Testis (tissue), 3 donors: ENCODE data around the gene PTPRK. TPM values are rescaled to one million over a fixed set of nuclear protein-coding genes. Genes with fewer than 3 reads are reported as not detected.

Experiments
- DNase-seq: peaks from one replicate; pipeline ENCODE4 v3.0.0-alpha.2; 2019
- H3K27ac ChIP-seq, 2 donors: fragments of 200-600 bp; sonication (generic); one replicate each; pipeline ENCODE4 v1.5.1; 2019
- H3K27me3 ChIP-seq: fragments of 200-600 bp; sonication (generic); one replicate; pipeline ENCODE4 v1.5.1; 2019
- H3K36me3 ChIP-seq: fragments of 200-600 bp; sonication (generic); one replicate; pipeline ENCODE4 v1.5.1; 2017; ENCODE audit warnings: low read depth; ENCODE audit errors: missing control alignments
- H3K4me1 ChIP-seq: fragments of 200-600 bp; sonication (generic); one replicate; pipeline ENCODE4 v1.5.1; 2019
- H3K4me3 ChIP-seq, 2 donors: fragments of 200-600 bp; sonication (generic); one replicate each; pipeline ENCODE4 v1.5.1; 2017 to 2019
- H3K9me3 ChIP-seq: fragments of 200-600 bp; sonication (generic); one replicate; pipeline ENCODE4 v1.5.1; 2017
- CTCF ChIP-seq, 3 experiments: fragments of 450-650 bp in 2 of 3; fragments of 200-600 bp in 1 of 3; sonication (generic) in 1 of 3; IDR thresholded peaks; one replicate each; pipeline ENCODE4 v1.5.1; 2016 to 2019; ENCODE audit warnings: antibody characterized with exemption in 3 of 3, mild to moderate bottlenecking in 2 of 3, moderate library complexity in 1 of 3
- POLR2A ChIP-seq: fragments of 450-650 bp; IDR thresholded peaks from one replicate; pipeline ENCODE4 v1.6.1; 2017; ENCODE audit warnings: antibody characterized with exemption, mild to moderate bottlenecking, moderate library complexity
- WGBS, 2 donors: methylation state at CpG; one replicate each; pipeline ENCODE4 v1.1.5; 2018; 5-methylcytosine and 5-hydroxymethylcytosine counted together
- intact Hi-C: fragments of 100-400 bp; cut with DNase I; formaldehyde crosslinking; loops from one replicate; pipeline ENCODE4 v1.15.1; 2023; ENCODE audit warnings: low total_unique reads
- polyA plus RNA-seq: library from polyadenylated mRNA; stranded (reverse); fragments of 350-450 nt; fragmentation: Illumina TruSeq; extraction: RNeasy Lipid Tissue Mini Kit (QIAGEN cat#74804); gene quantifications from one replicate; pipeline ENCODE4 v1.2.3, GENCODE V29; 2014; ENCODE audit warnings: low read depth, low replicate concordance; ENCODE audit not compliant: insufficient read depth
- total RNA-seq, 2 donors: library from RNA; depleted of rRNA; stranded (reverse); fragments of >200 nt; gene quantifications; one replicate each; pipeline ENCODE4 v1.2.3, GENCODE V29; 2016

The PTPRK gene
- total and polyA plus RNA-seq, 3 donors from 2014 or later: 9.1 to 13.3 (median 12.5) TPM

DNA sequence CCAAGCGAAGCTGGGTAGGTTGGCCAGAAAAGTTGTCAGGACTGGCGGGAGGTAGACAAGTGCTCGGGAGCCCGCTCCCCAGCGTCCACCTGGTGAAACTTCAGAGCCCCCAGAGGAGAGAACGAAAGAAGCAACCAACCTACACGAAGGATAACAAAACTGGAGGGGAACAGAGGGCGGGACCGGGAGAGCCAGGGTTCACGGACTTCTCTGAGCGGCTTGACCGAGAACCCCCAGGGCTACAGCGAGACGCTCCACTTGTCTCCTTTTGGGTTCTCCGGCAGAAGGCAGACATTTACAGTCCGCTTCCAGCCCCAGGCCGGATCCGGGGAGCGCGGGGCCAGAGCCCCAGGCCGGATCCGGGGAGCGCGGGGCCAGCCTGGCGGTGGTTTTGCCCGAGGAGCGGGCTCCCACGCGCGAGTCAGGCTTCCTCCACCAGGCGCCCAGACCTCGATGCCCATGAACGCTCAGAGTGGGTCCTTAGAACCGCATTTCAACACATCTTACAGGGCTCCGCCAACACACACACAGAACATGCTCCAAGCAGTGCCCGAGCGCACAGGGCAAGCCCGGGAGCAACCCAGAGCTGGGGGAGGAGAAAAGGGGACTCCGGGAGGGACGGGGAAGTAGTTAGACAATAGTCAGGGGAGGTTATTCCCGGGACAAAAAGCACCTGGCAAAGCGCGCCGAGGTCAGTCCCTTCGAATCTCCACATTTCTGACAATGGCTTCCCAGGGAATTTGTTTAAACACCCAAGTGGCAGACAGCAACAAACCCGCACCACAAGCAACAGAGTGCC lies 1.1 kb downstream of the PTPRK start:
- Histone ChIP-seq H3K36me3 (no peaks in the 10 kb centered on the region), H3K27me3 (no peaks in the 10 kb centered on the region), H3K4me3 (peak overlapping the region; percentile 74 to 89), H3K27ac (peak overlapping the region; percentile 86 to 89), H3K4me1 (no peaks in the 10 kb centered on the region), H3K9me3 (no peaks in the 10 kb centered on the region)
- intact Hi-C loops: no loop called here
- TF ChIP-seq CTCF (IDR thresholded peaks at IDR 0.05) (peak in 1 of 3 experiments; percentile 15), POLR2A (no peak)
- peak; percentile 43 for DNase-seq
- WGBS, 2 donors: 0 to 1% methylated on average over 28 to 37 of the region's 46 CpGs

GRCh38 chr6:128518434-128519131 lies 1.8 kb downstream of the PTPRK start:
- Histone ChIP-seq H3K27me3 (no peaks in the 10 kb centered on the region), H3K4me3 (peak overlapping the region; percentile 74 to 89), H3K4me1 (no peaks in the 10 kb centered on the region), H3K9me3 (no peaks in the 10 kb centered on the region), H3K27ac (peak overlapping the region in 1 of 2 donors; percentile 89), H3K36me3 (no peaks in the 10 kb centered on the region)
- DNase-seq: no peak
- intact Hi-C loops: no loop called here
- WGBS, 2 donors: 15 to 21% methylated on average over 21 of the region's 21 CpGs
- no peak for TF ChIP-seq CTCF (IDR thresholded peaks at IDR 0.05)
- no peak for TF ChIP-seq POLR2A

GRCh38 chr6:128517124-128517523 lies 3.3 kb downstream of the PTPRK start:
- H3K27me3 ChIP-seq: no peaks in the 10 kb centered on the region
- intact Hi-C loops: no loop called here
- H3K27ac ChIP-seq: no peak overlapping the region
- no peaks in the 10 kb centered on the region for H3K9me3 ChIP-seq
- no peaks in the 10 kb centered on the region for H3K4me1 ChIP-seq
- H3K36me3 ChIP-seq: no peaks in the 10 kb centered on the region
- WGBS, 2 donors: 87 to 93% methylated on average over 2 of the region's 2 CpGs
- no peak for TF ChIP-seq CTCF (IDR thresholded peaks at IDR 0.05)
- no peak for TF ChIP-seq POLR2A
- no peak overlapping the region for H3K4me3 ChIP-seq
- DNase-seq: no peak

DNA sequence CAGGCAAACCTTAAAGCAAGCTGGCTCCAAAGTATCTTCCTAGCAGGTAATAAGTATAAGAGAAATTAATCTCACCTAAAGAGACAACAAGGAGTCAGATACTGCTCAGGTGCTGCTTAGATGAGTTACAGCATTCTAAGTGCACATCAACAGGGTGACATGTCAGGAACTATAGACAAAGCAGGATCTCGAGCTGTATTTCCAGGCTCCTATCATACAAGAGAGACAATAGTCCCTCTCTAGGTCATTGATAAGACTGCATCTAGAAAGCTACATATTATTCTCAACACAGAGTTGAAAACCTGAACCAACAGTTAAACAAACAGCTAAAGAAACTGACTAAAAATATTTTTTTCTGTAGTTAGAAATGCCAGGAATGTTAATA lies 3.9 kb downstream of the PTPRK start:
- Histone ChIP-seq H3K27ac (no peak overlapping the region), H3K4me3 (no peak overlapping the region), H3K9me3 (no peaks in the 10 kb centered on the region), H3K27me3 (no peaks in the 10 kb centered on the region), H3K36me3 (no peaks in the 10 kb centered on the region), H3K4me1 (no peaks in the 10 kb centered on the region)
- intact Hi-C loops: no loop called here
- WGBS, 2 donors: 33 to 56% methylated on average over 1 of the region's 1 CpG
- TF ChIP-seq CTCF (IDR thresholded peaks at IDR 0.05) (no peak), POLR2A (no peak)
- no peak for DNase-seq
